ENCODE results near the gene DTYMK. TPM values are rescaled to one million over a fixed set of nuclear protein-coding genes. Genes with fewer than 3 reads are reported as not detected.

The DTYMK gene, protein sequence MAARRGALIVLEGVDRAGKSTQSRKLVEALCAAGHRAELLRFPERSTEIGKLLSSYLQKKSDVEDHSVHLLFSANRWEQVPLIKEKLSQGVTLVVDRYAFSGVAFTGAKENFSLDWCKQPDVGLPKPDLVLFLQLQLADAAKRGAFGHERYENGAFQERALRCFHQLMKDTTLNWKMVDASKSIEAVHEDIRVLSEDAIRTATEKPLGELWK
- total RNA-seq = 18.9 and 20.7 TPM in 2 replicates
- 52.3 and 55.5 TPM in 2 replicates for polyA plus RNA-seq

DNA sequence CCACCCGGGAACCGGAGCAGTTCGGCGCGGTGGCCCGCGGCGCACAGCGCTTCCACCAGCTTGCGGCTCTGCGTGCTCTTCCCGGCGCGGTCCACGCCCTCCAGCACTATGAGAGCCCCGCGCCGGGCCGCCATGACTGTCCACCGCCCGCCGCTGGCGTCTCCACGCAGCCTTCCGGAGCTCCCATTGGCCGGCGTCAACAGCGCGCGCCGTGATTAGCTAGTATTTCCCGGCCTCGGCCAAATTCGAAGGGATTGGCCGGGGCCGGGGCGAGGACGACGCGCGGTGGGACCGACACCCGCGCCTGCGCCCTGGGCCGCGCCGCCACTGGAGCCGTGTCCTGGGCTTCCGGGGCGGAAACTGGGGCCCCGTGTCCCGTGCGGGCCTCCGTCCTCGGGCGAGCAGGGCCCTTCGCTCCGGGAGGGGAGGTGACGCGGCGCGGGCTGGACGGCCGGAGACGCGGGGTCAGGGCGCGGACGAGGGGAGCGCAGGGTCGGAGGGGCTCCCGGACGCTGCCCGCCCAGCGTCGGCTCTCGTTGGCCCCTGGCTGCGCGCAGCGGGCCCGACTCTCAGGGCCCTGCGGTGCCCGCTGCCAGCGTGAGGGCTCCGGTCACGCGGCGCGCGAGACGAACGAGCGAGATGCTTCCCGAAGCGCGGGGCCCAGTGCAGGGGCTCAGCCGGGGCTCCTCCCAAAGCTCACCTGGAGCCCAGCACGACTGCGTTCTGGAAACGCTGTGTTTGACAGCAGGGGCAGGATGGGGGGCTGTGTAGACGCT, at the start of gene DTYMK:
DTYMK (minus strand) TSS at position 166 of the 776 bp plus-strand sequence; CDS start at position 134, 32 bp downstream.
- TF ChIP-seq, protein P1, sequence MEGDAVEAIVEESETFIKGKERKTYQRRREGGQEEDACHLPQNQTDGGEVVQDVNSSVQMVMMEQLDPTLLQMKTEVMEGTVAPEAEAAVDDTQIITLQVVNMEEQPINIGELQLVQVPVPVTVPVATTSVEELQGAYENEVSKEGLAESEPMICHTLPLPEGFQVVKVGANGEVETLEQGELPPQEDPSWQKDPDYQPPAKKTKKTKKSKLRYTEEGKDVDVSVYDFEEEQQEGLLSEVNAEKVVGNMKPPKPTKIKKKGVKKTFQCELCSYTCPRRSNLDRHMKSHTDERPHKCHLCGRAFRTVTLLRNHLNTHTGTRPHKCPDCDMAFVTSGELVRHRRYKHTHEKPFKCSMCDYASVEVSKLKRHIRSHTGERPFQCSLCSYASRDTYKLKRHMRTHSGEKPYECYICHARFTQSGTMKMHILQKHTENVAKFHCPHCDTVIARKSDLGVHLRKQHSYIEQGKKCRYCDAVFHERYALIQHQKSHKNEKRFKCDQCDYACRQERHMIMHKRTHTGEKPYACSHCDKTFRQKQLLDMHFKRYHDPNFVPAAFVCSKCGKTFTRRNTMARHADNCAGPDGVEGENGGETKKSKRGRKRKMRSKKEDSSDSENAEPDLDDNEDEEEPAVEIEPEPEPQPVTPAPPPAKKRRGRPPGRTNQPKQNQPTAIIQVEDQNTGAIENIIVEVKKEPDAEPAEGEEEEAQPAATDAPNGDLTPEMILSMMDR (IDR thresholded peaks at IDR 0.05; ENCODE audit: poor library complexity) = no peak
- TF ChIP-seq EZH2phosphoT487 (IDR thresholded peaks at IDR 0.05; ENCODE audit: low read depth, severe bottlenecking, unreplicated experiment) = no peak
- no peak for TF ChIP-seq EZH2 (IDR thresholded peaks at IDR 0.05; ENCODE audit: borderline replicate concordance)
- Histone ChIP-seq H3K9me2 (replicated peaks; ENCODE audit: insufficient read depth) (no peaks in the 10 kb centered on the region), H4K20me1 (ENCODE audit: insufficient read depth, poor library complexity, severe bottlenecking) (no peaks in the 10 kb centered on the region), H3K4me3 (peak within 1 kb of the TSS; percentile 82), H3K4me1 (ENCODE audit: insufficient read depth) (peaks cover 7% of the 10 kb centered on the region), H3K36me3 (replicated peaks; ENCODE audit: insufficient read depth, low read depth) (no peaks in the 10 kb centered on the region), H3K79me2 (peaks cover 49% of the 10 kb centered on the region), H3K27ac (peak within 1 kb of the TSS; percentile 98), H3K4me2 (peak within 1 kb of the TSS; percentile 94), H3K27me3 (no peaks in the 10 kb centered on the region), H2AFZ (peak within 1 kb of the TSS; percentile 81), H3K9me3 (ENCODE audit: low read depth) (no peaks in the 10 kb centered on the region)
- DNase-seq (ENCODE audit: low spot score) = peak; percentile 98
- under 1% methylated on average over 60 of the region's 102 CpGs for WGBS (ENCODE audit: low lambda C conversion rate, missing lambda C conversion rate)

DNA sequence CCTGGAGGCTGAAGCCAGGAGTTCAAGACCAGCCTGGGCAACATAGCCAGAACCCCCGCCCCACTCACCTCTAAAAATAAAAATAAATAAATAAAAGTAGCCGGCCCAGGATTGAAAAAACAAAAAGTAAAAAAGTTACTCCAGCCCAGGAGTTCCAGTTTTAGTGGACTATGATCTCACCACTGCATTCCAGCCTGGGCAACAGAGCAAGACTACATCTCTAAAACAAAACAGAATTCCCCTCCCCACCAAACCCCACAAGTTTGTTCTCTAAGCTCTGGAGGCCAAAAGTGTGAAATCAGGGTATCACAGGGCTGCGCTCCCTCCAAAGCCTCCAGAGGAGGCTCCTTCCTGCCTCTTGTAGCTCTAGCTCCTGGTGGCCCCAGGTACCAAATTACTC, 49.5 kb upstream of the DTYMK start:
- Histone ChIP-seq H3K9me2 (replicated peaks; ENCODE audit: insufficient read depth) (no peaks in the 10 kb centered on the region), H2AFZ (no peak overlapping the region), H3K4me2 (peak overlapping the region; percentile 100), H3K4me1 (ENCODE audit: insufficient read depth) (no peaks in the 10 kb centered on the region), H3K4me3 (no peak overlapping the region), H4K20me1 (ENCODE audit: insufficient read depth, poor library complexity, severe bottlenecking) (no peaks in the 10 kb centered on the region), H3K9me3 (ENCODE audit: low read depth) (no peaks in the 10 kb centered on the region), H3K36me3 (replicated peaks; ENCODE audit: insufficient read depth, low read depth) (no peaks in the 10 kb centered on the region), H3K79me2 (peaks cover 37% of the 10 kb centered on the region), H3K27ac (no peak overlapping the region), H3K27me3 (no peaks in the 10 kb centered on the region)
- WGBS (ENCODE audit: low lambda C conversion rate, missing lambda C conversion rate) = 86% methylated on average over 3 of the region's 3 CpGs
- no peak for DNase-seq (ENCODE audit: low spot score)
- no peak for TF ChIP-seq EZH2phosphoT487 (IDR thresholded peaks at IDR 0.05; ENCODE audit: low read depth, severe bottlenecking, unreplicated experiment)
- no peak for TF ChIP-seq EZH2 (IDR thresholded peaks at IDR 0.05; ENCODE audit: borderline replicate concordance)
- TF ChIP-seq, protein P1 (IDR thresholded peaks at IDR 0.05; ENCODE audit: poor library complexity) = no peak

DNA sequence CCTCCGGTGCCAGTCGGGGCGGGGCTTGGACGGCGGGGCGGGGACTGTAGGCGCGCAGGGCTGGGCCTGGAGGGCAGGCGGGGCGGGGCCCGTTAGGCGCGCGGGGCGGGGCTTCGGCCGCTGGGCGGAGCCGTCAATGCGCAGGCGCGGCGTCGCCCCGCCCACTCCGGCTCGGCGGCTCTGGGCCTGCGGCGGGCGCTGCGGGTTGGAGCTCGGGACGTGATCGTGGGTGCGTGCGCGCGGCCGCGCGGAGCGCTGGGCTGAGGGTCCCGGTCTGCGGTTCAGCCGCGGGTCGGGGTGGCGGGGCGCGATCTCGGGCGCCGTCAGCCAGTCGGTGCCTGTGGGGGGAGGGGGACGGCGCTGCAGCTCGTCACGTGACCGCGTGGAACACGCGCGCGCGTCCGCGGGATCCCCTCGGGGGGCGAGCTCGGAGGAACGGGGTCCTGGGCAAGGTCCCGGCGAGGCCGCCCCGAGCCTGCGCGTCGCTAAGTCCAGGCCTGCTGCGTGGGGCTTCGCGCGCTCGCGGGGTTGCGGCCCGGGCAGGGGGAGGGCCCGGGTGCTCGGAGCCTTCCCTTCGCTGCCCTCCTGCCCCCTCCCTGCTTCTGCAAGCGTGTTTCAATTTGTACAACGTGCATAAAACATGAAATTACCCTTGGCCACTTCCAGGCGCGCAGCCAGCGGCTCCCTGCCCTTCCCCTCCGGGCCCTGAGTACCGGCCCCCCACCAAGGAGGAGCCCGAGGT, 48.0 kb upstream of the DTYMK start, which contains the start of gene D2HGDH:
D2HGDH (plus strand) TSS at position 164 of the 742 bp plus-strand sequence. CDS start 595 bp downstream, outside the sequence.
- WGBS (ENCODE audit: low lambda C conversion rate, missing lambda C conversion rate) = under 1% methylated on average over 35 of the region's 98 CpGs
- Histone ChIP-seq H4K20me1 (ENCODE audit: insufficient read depth, poor library complexity, severe bottlenecking) (no peaks in the 10 kb centered on the region), H3K36me3 (replicated peaks; ENCODE audit: insufficient read depth, low read depth) (no peaks in the 10 kb centered on the region), H2AFZ (peak within 1 kb of the TSS; percentile 97), H3K4me3 (peak within 1 kb of the TSS; percentile 99), H3K27me3 (no peaks in the 10 kb centered on the region), H3K9me3 (ENCODE audit: low read depth) (no peaks in the 10 kb centered on the region), H3K79me2 (peaks cover 35% of the 10 kb centered on the region), H3K9me2 (replicated peaks; ENCODE audit: insufficient read depth) (no peaks in the 10 kb centered on the region), H3K4me2 (peak within 1 kb of the TSS; percentile 100), H3K27ac (peak within 1 kb of the TSS; percentile 95), H3K4me1 (ENCODE audit: insufficient read depth) (no peaks in the 10 kb centered on the region)
- no peak for TF ChIP-seq EZH2 (IDR thresholded peaks at IDR 0.05; ENCODE audit: borderline replicate concordance)
- TF ChIP-seq EZH2phosphoT487 (IDR thresholded peaks at IDR 0.05; ENCODE audit: low read depth, severe bottlenecking, unreplicated experiment) = no peak
- TF ChIP-seq, protein P1 (IDR thresholded peaks at IDR 0.05; ENCODE audit: poor library complexity) = no peak
- DNase-seq (ENCODE audit: low spot score) = peak; percentile 97

Data from hepatocyte (in vitro differentiated cells).